HEK293 (cell line): ENCODE measurements around the gene NPAS1.

ENCODE experiments used
- KLF10 ChIP-seq: fragments of 450-650 bp; IDR thresholded peaks from 2 replicates; pipeline ENCODE4 v1.5.1; 2018; ENCODE audit warnings: missing biosample characterization, mild to moderate bottlenecking, missing genetic modification characterization
- TCF7L2 ChIP-seq: IDR thresholded peaks from 2 replicates; pipeline ENCODE4 v1.6.1; 2011; ENCODE audit warnings: low read depth, mild to moderate bottlenecking, inconsistent platforms, low read length, moderate library complexity, borderline replicate concordance
- ZFHX2 ChIP-seq: fragments of 450-650 bp; formaldehyde crosslinking; conservative IDR thresholded peaks from 2 replicates; pipeline ENCODE4 v1.5.1; 2016; ENCODE audit warnings: missing biosample characterization, missing genetic modification characterization
- ZNF16 ChIP-seq: fragments of 450-650 bp; formaldehyde crosslinking; IDR thresholded peaks from 2 replicates; pipeline ENCODE4 v1.5.1; 2016; ENCODE audit warnings: low read depth, missing biosample characterization, missing genetic modification characterization
- ZNF211 ChIP-seq: fragments of 450-650 bp; formaldehyde crosslinking; IDR thresholded peaks from 2 replicates; pipeline ENCODE4 v1.5.1; 2016; ENCODE audit warnings: low read depth, missing biosample characterization, missing genetic modification characterization
- ZNF24 ChIP-seq: fragments of 450-650 bp; formaldehyde crosslinking; IDR thresholded peaks from 2 replicates; pipeline ENCODE4 v1.5.1; 2016; ENCODE audit warnings: missing biosample characterization, missing genetic modification characterization
- ZNF311 ChIP-seq: fragments of 450-650 bp; formaldehyde crosslinking; IDR thresholded peaks from 2 replicates; pipeline ENCODE4 v1.5.1; 2017; ENCODE audit warnings: missing biosample characterization, missing genetic modification characterization, borderline replicate concordance
- ZNF37A ChIP-seq: fragments of 450-650 bp; IDR thresholded peaks from 2 replicates; pipeline ENCODE4 v1.5.1; 2018; ENCODE audit warnings: missing biosample characterization, missing genetic modification characterization
- ZNF76 ChIP-seq: fragments of 450-650 bp; formaldehyde crosslinking; IDR thresholded peaks from 2 replicates; pipeline ENCODE4; 2016; ENCODE audit warnings: low read depth, missing biosample characterization, missing genetic modification characterization, borderline replicate concordance
- ZNF785 ChIP-seq: fragments of 450-650 bp; formaldehyde crosslinking; IDR thresholded peaks from 2 replicates; pipeline ENCODE4 v1.5.1; 2016; ENCODE audit warnings: missing biosample characterization, missing genetic modification characterization
- TF ChIP-seq, protein P1 (sequence below): sonication (generic); formaldehyde crosslinking; IDR thresholded peaks from 2 replicates; pipeline ENCODE4 v1.8.1; 2022; ENCODE audit warnings: mild to moderate bottlenecking, moderate library complexity, missing genetic modification reagents
- TF ChIP-seq, protein P2 (sequence below): fragments of 450-650 bp; formaldehyde crosslinking; IDR thresholded peaks from 2 replicates; pipeline ENCODE4 v1.5.1; 2016; ENCODE audit warnings: missing biosample characterization, missing genetic modification characterization
- TF ChIP-seq, protein P3 (sequence below): fragments of 450-650 bp; formaldehyde crosslinking; IDR thresholded peaks from 2 replicates; pipeline ENCODE4 v1.5.1; 2016; ENCODE audit warnings: missing biosample characterization, missing genetic modification characterization

DNA sequence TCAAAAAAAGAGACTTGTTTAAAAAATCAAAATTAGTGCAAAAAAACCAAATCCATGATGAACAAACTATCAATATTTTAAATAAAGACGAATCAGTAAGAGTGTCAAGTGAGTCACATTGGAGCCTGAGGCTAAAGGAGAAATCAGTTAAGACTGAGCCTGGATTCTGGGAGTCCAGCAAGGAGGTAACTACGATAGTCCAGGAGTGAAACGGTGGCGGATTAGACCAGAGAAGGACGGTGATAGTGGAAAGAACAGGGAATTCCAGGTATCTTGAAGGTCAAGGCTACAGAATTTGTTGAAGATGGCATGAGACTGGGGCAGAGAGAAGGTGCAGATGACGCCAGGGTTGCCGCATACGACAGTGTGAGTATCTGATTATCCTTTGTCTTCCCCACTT, 7.0 kb upstream of the NPAS1 start:
- TF ChIP-seq ZFHX2 = no peak
- TF ChIP-seq, protein P1, sequence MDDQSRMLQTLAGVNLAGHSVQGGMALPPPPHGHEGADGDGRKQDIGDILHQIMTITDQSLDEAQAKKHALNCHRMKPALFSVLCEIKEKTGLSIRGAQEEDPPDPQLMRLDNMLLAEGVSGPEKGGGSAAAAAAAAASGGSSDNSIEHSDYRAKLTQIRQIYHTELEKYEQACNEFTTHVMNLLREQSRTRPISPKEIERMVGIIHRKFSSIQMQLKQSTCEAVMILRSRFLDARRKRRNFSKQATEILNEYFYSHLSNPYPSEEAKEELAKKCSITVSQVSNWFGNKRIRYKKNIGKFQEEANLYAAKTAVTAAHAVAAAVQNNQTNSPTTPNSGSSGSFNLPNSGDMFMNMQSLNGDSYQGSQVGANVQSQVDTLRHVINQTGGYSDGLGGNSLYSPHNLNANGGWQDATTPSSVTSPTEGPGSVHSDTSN (CRISPR knock-in tag) = no peak
- TF ChIP-seq, protein P2, sequence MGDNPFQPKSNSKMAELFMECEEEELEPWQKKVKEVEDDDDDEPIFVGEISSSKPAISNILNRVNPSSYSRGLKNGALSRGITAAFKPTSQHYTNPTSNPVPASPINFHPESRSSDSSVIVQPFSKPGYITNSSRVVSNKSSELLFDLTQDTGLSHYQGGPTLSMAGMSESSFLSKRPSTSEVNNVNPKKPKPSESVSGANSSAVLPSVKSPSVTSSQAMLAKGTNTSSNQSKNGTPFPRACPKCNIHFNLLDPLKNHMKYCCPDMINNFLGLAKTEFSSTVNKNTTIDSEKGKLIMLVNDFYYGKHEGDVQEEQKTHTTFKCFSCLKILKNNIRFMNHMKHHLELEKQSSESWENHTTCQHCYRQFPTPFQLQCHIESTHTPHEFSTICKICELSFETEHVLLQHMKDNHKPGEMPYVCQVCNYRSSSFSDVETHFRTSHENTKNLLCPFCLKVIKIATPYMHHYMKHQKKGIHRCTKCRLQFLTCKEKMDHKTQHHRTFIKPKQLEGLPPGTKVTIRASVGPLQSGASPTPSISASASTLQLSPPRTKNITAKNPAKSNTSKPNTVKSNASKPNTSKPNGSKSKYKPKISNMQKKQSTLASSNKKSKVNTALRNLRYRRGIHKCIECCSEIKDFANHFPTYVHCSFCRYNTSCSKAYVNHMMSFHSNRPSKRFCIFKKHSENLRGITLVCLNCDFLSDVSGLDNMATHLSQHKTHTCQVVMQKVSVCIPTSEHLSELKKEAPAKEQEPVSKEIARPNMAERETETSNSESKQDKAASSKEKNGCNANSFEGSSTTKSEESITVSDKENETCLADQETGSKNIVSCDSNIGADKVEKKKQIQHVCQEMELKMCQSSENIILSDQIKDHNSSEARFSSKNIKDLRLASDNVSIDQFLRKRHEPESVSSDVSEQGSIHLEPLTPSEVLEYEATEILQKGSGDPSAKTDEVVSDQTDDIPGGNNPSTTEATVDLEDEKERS (tag by site-specific recombination) = no peak
- TF ChIP-seq ZNF24 (tag by site-specific recombination) = no peak
- TF ChIP-seq, protein P3, sequence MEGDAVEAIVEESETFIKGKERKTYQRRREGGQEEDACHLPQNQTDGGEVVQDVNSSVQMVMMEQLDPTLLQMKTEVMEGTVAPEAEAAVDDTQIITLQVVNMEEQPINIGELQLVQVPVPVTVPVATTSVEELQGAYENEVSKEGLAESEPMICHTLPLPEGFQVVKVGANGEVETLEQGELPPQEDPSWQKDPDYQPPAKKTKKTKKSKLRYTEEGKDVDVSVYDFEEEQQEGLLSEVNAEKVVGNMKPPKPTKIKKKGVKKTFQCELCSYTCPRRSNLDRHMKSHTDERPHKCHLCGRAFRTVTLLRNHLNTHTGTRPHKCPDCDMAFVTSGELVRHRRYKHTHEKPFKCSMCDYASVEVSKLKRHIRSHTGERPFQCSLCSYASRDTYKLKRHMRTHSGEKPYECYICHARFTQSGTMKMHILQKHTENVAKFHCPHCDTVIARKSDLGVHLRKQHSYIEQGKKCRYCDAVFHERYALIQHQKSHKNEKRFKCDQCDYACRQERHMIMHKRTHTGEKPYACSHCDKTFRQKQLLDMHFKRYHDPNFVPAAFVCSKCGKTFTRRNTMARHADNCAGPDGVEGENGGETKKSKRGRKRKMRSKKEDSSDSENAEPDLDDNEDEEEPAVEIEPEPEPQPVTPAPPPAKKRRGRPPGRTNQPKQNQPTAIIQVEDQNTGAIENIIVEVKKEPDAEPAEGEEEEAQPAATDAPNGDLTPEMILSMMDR (tag by site-specific recombination) = no peak
- no peak for TF ChIP-seq ZNF785 (tag by site-specific recombination)
- no peak for TF ChIP-seq KLF10 (tag by site-specific recombination)
- TF ChIP-seq ZNF211 (tag by site-specific recombination) = no peak
- TF ChIP-seq ZNF76 (tag by site-specific recombination) = no peak
- TF ChIP-seq ZNF37A (tag by site-specific recombination) = no peak
- TF ChIP-seq TCF7L2 = no peak
- no peak for TF ChIP-seq ZNF16 (tag by site-specific recombination)
- no peak for TF ChIP-seq ZNF311 (tag by site-specific recombination)
